ENCODE results near the gene CD99L2.

- TF ChIP-seq, protein P1, sequence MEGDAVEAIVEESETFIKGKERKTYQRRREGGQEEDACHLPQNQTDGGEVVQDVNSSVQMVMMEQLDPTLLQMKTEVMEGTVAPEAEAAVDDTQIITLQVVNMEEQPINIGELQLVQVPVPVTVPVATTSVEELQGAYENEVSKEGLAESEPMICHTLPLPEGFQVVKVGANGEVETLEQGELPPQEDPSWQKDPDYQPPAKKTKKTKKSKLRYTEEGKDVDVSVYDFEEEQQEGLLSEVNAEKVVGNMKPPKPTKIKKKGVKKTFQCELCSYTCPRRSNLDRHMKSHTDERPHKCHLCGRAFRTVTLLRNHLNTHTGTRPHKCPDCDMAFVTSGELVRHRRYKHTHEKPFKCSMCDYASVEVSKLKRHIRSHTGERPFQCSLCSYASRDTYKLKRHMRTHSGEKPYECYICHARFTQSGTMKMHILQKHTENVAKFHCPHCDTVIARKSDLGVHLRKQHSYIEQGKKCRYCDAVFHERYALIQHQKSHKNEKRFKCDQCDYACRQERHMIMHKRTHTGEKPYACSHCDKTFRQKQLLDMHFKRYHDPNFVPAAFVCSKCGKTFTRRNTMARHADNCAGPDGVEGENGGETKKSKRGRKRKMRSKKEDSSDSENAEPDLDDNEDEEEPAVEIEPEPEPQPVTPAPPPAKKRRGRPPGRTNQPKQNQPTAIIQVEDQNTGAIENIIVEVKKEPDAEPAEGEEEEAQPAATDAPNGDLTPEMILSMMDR (IDR thresholded peaks at IDR 0.05): no peak
- TF ChIP-seq POLR2A (IDR thresholded peaks at IDR 0.05): no peak
Observed at GRCh38 chrX:150871341-150871811, 27.1 kb downstream of the CD99L2 start.
